GM23338 (cell line): ENCODE data around the gene CDH8. TPM values are rescaled to one million over a fixed set of nuclear protein-coding genes. Genes with fewer than 3 reads are reported as not detected.

Experiments used
- ATAC-seq: fragments of 200-7000 bp; cut with Tn5 transposase; 3 replicates; pipeline ENCODE4 v1.9.1; 2020
- DNase-seq: peaks from one replicate; pipeline ENCODE4 v3.0.0-alpha.2; 2015; ENCODE audit warnings: low spot score
- H2AFZ ChIP-seq: fragments of 200-600 bp; sonication (generic); 2 replicates; pipeline ENCODE4 v1.8.0; 2016; ENCODE audit warnings: antibody characterized with exemption, mild to moderate bottlenecking, moderate library complexity
- H3F3A ChIP-seq: fragments of 200-600 bp; sonication (generic); replicated peaks from 2 replicates; pipeline ENCODE4 v1.8.0; 2017; ENCODE audit warnings: antibody characterized with exemption, mixed run types, low read depth
- H3K27ac ChIP-seq: fragments of 200-600 bp; sonication (generic); 2 replicates; pipeline ENCODE4 v1.6.1; 2016; ENCODE audit warnings: low read depth
- H3K27me3 ChIP-seq: fragments of 200-600 bp; sonication (generic); 2 replicates; pipeline ENCODE4 v1.8.0; 2016; ENCODE audit warnings: mild to moderate bottlenecking, mixed run types, moderate library complexity; ENCODE audit not compliant: insufficient read depth
- H3K36me3 ChIP-seq: fragments of 200-600 bp; sonication (generic); 2 replicates; pipeline ENCODE4 v1.8.0; 2016; ENCODE audit warnings: mild to moderate bottlenecking; ENCODE audit not compliant: insufficient read depth
- H3K4me1 ChIP-seq: fragments of 200-600 bp; sonication (generic); 2 replicates; pipeline ENCODE4 v1.8.0; 2016; ENCODE audit warnings: mild to moderate bottlenecking, moderate library complexity; ENCODE audit not compliant: insufficient read depth
- H3K4me2 ChIP-seq: fragments of 200-600 bp; sonication (generic); 2 replicates; pipeline ENCODE4 v1.7.1; 2017; ENCODE audit warnings: mixed run types
- H3K4me3 ChIP-seq: fragments of 200-600 bp; sonication (generic); 2 replicates; pipeline ENCODE4 v1.6.1; 2016; ENCODE audit warnings: mixed run types
- H3K79me2 ChIP-seq: fragments of 200-600 bp; sonication (generic); replicated peaks from 2 replicates; pipeline ENCODE4 v1.8.0; 2017; ENCODE audit warnings: mild to moderate bottlenecking; ENCODE audit not compliant: insufficient read depth
- H3K9me2 ChIP-seq: fragments of 200-600 bp; sonication (generic); 2 replicates; pipeline ENCODE4 v1.8.0; 2017; ENCODE audit not compliant: insufficient read depth
- H4K20me1 ChIP-seq: fragments of 200-600 bp; sonication (generic); replicated peaks from 2 replicates; pipeline ENCODE4 v1.8.0; 2017; ENCODE audit warnings: mild to moderate bottlenecking; ENCODE audit not compliant: insufficient read depth
- H3K27ac Mint-ChIP-seq: 2 replicates; pipeline ENCODE4 v1.8.0; 2020; ENCODE audit warnings: inconsistent platforms, mild to moderate bottlenecking, moderate library complexity, mixed read lengths
- H3K27me3 Mint-ChIP-seq: 3 replicates; pipeline ENCODE4 v1.8.0; 2022; ENCODE audit warnings: low read depth, mild to moderate bottlenecking, moderate library complexity, mixed read lengths, inconsistent platforms; ENCODE audit not compliant: insufficient read depth, poor library complexity
- H3K36me3 Mint-ChIP-seq: 3 replicates; pipeline ENCODE4 v1.8.0; 2021; ENCODE audit warnings: low read depth, mild to moderate bottlenecking, inconsistent platforms, moderate library complexity, mixed read lengths
- H3K4me1 Mint-ChIP-seq: 3 replicates; pipeline ENCODE4 v1.8.0; 2020; ENCODE audit warnings: mild to moderate bottlenecking, inconsistent platforms, mixed read lengths
- H3K4me3 Mint-ChIP-seq: 3 replicates; pipeline ENCODE4 v1.8.0; 2021; ENCODE audit warnings: moderate library complexity, mild to moderate bottlenecking, inconsistent platforms, mixed read lengths
- H3K9me3 Mint-ChIP-seq: 3 replicates; pipeline ENCODE4 v1.8.0; 2020; ENCODE audit warnings: moderate library complexity, mild to moderate bottlenecking, inconsistent platforms, mixed read lengths
- CREB1 ChIP-seq: fragments of 250-450 bp; sonication (Bioruptor Pico); IDR thresholded peaks from 2 replicates; pipeline ENCODE4 v1.5.0; 2020; ENCODE audit warnings: low read depth, mild to moderate bottlenecking, moderate library complexity
- CTCF ChIP-seq, 2 experiments: fragments of 200-600 bp in 1 of 2; sonication (generic) in 1 of 2; conservative IDR thresholded peaks; 2 replicates each; pipeline versions ENCODE4 v1.5.1 to v1.6.1; 2016 to 2017; ENCODE audit warnings: antibody characterized with exemption in 2 of 2, low read depth in 2 of 2, mild to moderate bottlenecking in 2 of 2, moderate library complexity in 1 of 2
- ETS1 ChIP-seq: IDR thresholded peaks from 2 replicates; pipeline ENCODE4 v1.6.1; 2016; ENCODE audit warnings: antibody characterized with exemption
- EZH2 ChIP-seq: fragments of 200-600 bp; sonication (generic); IDR thresholded peaks from one replicate; pipeline ENCODE4 v1.8.0; 2017; ENCODE audit warnings: antibody characterized with exemption, mild to moderate bottlenecking, low read depth; ENCODE audit not compliant: unreplicated experiment
- EZH2phosphoT487 ChIP-seq: fragments of 200-600 bp; sonication (generic); IDR thresholded peaks from one replicate; pipeline ENCODE4 v1.8.1; 2018; ENCODE audit warnings: antibody characterized with exemption; ENCODE audit not compliant: unreplicated experiment
- JUNB ChIP-seq: IDR thresholded peaks from one replicate; pipeline ENCODE4 v1.6.1; 2016; ENCODE audit warnings: antibody characterized with exemption; ENCODE audit not compliant: unreplicated experiment
- NANOG ChIP-seq: IDR thresholded peaks from 2 replicates; pipeline ENCODE4 v1.6.1; 2016; ENCODE audit warnings: antibody characterized with exemption, borderline replicate concordance
- POLR2AphosphoS5 ChIP-seq: IDR thresholded peaks from 2 replicates; pipeline ENCODE4 v1.6.1; 2016; ENCODE audit warnings: antibody characterized with exemption, low read depth
- STAT1 ChIP-seq: IDR thresholded peaks from one replicate; pipeline ENCODE4 v1.6.1; 2016; ENCODE audit warnings: antibody characterized with exemption; ENCODE audit not compliant: unreplicated experiment
- ZNF114 ChIP-seq: fragments of 250-450 bp; sonication (Bioruptor Pico); IDR thresholded peaks from 2 replicates; pipeline ENCODE4 v1.5.0; 2020; ENCODE audit warnings: mild to moderate bottlenecking, moderate library complexity
- ZNF331 ChIP-seq: fragments of 250-450 bp; sonication (Bioruptor Pico); IDR thresholded peaks from 2 replicates; pipeline ENCODE4 v1.5.0; 2020; ENCODE audit warnings: low read depth, mild to moderate bottlenecking, moderate library complexity
- polyA plus RNA-seq: library from polyadenylated mRNA; unstranded; fragments of >200 nt; fragmentation: Nextera tagmentation; extraction: Ambion mirVana; gene quantifications from 2 replicates; pipeline ENCODE4 v1.2.1, GENCODE V29; 2016
- total RNA-seq: library from RNA; depleted of rRNA; stranded (reverse); fragments of >200 nt; shearing (Covaris generic); gene quantifications from 2 replicates; pipeline ENCODE4 v1.2.3, GENCODE V29; 2014
- TF ChIP-seq, protein P1 (sequence below): IDR thresholded peaks from one replicate; pipeline ENCODE4 v1.6.1; 2018; ENCODE audit warnings: antibody characterized with exemption; ENCODE audit not compliant: unreplicated experiment
- TF ChIP-seq, protein P2 (sequence below): fragments of 250-450 bp; sonication (Bioruptor Pico); IDR thresholded peaks from 2 replicates; pipeline ENCODE4 v1.5.0; 2020; ENCODE audit warnings: mild to moderate bottlenecking, moderate library complexity

CDH8 gene
- total and polyA plus RNA-seq, 2 experiments from 2014 or later = 10.2 to 11.7 TPM

GRCh38 chr16:61665512-61665911, 370.7 kb downstream of the CDH8 start:
- Histone ChIP-seq H3K4me3 (no peak overlapping the region), H3K9me2 (no peaks in the 10 kb centered on the region), H3K4me1 (no peaks in the 10 kb centered on the region), H3K4me2 (no peak overlapping the region), H3K79me2 (no peaks in the 10 kb centered on the region), H4K20me1 (no peaks in the 10 kb centered on the region), H2AFZ (no peak overlapping the region), H3K36me3 (no peaks in the 10 kb centered on the region), H3K27me3 (no peaks in the 10 kb centered on the region), H3K27ac (no peak overlapping the region), H3F3A (no peaks in the 10 kb centered on the region)
- H3K27me3 Mint-ChIP-seq = no peaks in the 10 kb centered on the region
- no peak overlapping the region for H3K27ac Mint-ChIP-seq
- no peaks in the 10 kb centered on the region for H3K9me3 Mint-ChIP-seq
- H3K36me3 Mint-ChIP-seq = no peaks in the 10 kb centered on the region
- H3K4me1 Mint-ChIP-seq = no peaks in the 10 kb centered on the region
- DNase-seq = no peak
- TF ChIP-seq CTCF (conservative IDR thresholded peaks at IDR 0.05; ENCODE audit: low read depth in 2 of 2) = no peak
- TF ChIP-seq JUNB = no peak
- TF ChIP-seq, protein P1, sequence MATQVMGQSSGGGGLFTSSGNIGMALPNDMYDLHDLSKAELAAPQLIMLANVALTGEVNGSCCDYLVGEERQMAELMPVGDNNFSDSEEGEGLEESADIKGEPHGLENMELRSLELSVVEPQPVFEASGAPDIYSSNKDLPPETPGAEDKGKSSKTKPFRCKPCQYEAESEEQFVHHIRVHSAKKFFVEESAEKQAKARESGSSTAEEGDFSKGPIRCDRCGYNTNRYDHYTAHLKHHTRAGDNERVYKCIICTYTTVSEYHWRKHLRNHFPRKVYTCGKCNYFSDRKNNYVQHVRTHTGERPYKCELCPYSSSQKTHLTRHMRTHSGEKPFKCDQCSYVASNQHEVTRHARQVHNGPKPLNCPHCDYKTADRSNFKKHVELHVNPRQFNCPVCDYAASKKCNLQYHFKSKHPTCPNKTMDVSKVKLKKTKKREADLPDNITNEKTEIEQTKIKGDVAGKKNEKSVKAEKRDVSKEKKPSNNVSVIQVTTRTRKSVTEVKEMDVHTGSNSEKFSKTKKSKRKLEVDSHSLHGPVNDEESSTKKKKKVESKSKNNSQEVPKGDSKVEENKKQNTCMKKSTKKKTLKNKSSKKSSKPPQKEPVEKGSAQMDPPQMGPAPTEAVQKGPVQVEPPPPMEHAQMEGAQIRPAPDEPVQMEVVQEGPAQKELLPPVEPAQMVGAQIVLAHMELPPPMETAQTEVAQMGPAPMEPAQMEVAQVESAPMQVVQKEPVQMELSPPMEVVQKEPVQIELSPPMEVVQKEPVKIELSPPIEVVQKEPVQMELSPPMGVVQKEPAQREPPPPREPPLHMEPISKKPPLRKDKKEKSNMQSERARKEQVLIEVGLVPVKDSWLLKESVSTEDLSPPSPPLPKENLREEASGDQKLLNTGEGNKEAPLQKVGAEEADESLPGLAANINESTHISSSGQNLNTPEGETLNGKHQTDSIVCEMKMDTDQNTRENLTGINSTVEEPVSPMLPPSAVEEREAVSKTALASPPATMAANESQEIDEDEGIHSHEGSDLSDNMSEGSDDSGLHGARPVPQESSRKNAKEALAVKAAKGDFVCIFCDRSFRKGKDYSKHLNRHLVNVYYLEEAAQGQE = no peak
- no peak for TF ChIP-seq ZNF114 (CRISPR knock-in tag)
- TF ChIP-seq ZNF331 (CRISPR knock-in tag) = no peak
- TF ChIP-seq ETS1 = no peak
- no peak for TF ChIP-seq CREB1 (CRISPR knock-in tag)
- no peak for TF ChIP-seq NANOG
- no peak for TF ChIP-seq EZH2phosphoT487
- TF ChIP-seq EZH2 = no peak
- TF ChIP-seq POLR2AphosphoS5 = no peak
- TF ChIP-seq, protein P2, sequence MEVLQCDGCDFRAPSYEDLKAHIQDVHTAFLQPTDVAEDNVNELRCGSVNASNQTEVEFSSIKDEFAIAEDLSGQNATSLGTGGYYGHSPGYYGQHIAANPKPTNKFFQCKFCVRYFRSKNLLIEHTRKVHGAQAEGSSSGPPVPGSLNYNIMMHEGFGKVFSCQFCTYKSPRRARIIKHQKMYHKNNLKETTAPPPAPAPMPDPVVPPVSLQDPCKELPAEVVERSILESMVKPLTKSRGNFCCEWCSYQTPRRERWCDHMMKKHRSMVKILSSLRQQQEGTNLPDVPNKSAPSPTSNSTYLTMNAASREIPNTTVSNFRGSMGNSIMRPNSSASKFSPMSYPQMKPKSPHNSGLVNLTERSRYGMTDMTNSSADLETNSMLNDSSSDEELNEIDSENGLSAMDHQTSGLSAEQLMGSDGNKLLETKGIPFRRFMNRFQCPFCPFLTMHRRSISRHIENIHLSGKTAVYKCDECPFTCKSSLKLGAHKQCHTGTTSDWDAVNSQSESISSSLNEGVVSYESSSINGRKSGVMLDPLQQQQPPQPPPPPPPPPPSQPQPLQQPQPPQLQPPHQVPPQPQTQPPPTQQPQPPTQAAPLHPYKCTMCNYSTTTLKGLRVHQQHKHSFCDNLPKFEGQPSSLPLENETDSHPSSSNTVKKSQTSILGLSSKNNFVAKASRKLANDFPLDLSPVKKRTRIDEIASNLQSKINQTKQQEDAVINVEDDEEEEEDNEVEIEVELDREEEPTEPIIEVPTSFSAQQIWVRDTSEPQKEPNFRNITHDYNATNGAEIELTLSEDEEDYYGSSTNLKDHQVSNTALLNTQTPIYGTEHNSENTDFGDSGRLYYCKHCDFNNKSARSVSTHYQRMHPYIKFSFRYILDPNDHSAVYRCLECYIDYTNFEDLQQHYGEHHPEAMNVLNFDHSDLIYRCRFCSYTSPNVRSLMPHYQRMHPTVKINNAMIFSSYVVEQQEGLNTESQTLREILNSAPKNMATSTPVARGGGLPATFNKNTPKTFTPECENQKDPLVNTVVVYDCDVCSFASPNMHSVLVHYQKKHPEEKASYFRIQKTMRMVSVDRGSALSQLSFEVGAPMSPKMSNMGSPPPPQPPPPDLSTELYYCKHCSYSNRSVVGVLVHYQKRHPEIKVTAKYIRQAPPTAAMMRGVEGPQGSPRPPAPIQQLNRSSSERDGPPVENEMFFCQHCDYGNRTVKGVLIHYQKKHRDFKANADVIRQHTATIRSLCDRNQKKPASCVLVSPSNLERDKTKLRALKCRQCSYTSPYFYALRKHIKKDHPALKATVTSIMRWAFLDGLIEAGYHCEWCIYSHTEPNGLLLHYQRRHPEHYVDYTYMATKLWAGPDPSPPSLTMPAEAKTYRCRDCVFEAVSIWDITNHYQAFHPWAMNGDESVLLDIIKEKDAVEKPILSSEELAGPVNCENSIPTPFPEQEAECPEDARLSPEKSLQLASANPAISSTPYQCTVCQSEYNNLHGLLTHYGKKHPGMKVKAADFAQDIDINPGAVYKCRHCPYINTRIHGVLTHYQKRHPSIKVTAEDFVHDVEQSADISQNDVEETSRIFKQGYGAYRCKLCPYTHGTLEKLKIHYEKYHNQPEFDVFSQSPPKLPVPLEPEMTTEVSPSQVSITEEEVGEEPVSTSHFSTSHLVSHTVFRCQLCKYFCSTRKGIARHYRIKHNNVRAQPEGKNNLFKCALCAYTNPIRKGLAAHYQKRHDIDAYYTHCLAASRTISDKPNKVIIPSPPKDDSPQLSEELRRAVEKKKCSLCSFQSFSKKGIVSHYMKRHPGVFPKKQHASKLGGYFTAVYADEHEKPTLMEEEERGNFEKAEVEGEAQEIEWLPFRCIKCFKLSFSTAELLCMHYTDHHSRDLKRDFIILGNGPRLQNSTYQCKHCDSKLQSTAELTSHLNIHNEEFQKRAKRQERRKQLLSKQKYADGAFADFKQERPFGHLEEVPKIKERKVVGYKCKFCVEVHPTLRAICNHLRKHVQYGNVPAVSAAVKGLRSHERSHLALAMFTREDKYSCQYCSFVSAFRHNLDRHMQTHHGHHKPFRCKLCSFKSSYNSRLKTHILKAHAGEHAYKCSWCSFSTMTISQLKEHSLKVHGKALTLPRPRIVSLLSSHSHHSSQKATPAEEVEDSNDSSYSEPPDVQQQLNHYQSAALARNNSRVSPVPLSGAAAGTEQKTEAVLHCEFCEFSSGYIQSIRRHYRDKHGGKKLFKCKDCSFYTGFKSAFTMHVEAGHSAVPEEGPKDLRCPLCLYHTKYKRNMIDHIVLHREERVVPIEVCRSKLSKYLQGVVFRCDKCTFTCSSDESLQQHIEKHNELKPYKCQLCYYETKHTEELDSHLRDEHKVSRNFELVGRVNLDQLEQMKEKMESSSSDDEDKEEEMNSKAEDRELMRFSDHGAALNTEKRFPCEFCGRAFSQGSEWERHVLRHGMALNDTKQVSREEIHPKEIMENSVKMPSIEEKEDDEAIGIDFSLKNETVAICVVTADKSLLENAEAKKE (CRISPR knock-in tag) = no peak
- no peak for TF ChIP-seq STAT1
- no peak for ATAC-seq
- H3K4me3 Mint-ChIP-seq = no peak overlapping the region
